WTC11 (cell line): ENCODE results near the gene MMP7. TPM values are rescaled to one million over a fixed set of nuclear protein-coding genes. Genes with fewer than 3 reads are reported as not detected.

ENCODE experiments used
- ATAC-seq: fragments of 200-7000 bp; cut with Tn5 transposase; 2 replicates; pipeline ENCODE4 v1.10.0; 2021; ENCODE audit warnings: mild to moderate bottlenecking, moderate library complexity
- CTCF ChIA-PET: fragments of 300-600 bp; sonication (Branson Sonifier 250); formaldehyde crosslinking; loops from one replicate; lab custom pipeline; 2021; ENCODE audit warnings: antibody characterized with exemption; lab: Charles Lee
- POLR2A ChIA-PET: fragments of 350-600 bp; sonication (Branson Sonifier 250); formaldehyde crosslinking; loops from one replicate; lab custom pipeline; 2021; ENCODE audit warnings: antibody characterized with exemption; lab: Charles Lee
- DNase-seq: peaks from one replicate; pipeline ENCODE4 v3.0.0; 2021; ENCODE audit warnings: low spot score
- H3K27ac Mint-ChIP-seq: 2 replicates; pipeline ENCODE4 v1.8.0; 2021; ENCODE audit warnings: mixed read lengths
- H3K27me3 Mint-ChIP-seq: 2 replicates; pipeline ENCODE4 v1.8.0; 2021; ENCODE audit warnings: low read depth, mild to moderate bottlenecking, moderate library complexity, mixed read lengths
- H3K36me3 Mint-ChIP-seq: 2 replicates; pipeline ENCODE4 v1.8.0; 2021; ENCODE audit warnings: mixed read lengths
- H3K4me1 Mint-ChIP-seq: 2 replicates; pipeline ENCODE4 v1.8.0; 2022; ENCODE audit warnings: mixed read lengths
- H3K4me3 Mint-ChIP-seq: 2 replicates; pipeline ENCODE4 v1.8.0; 2021; ENCODE audit warnings: mild to moderate bottlenecking, moderate library complexity, mixed read lengths
- H3K9me3 Mint-ChIP-seq: 2 replicates; pipeline ENCODE4 v1.8.0; 2021; ENCODE audit warnings: mixed read lengths
- CBFB ChIP-seq: sonication (generic); formaldehyde crosslinking; IDR thresholded peaks from 2 replicates; pipeline ENCODE4 v1.8.1; 2022; ENCODE audit warnings: mild to moderate bottlenecking, low read depth, missing genetic modification reagents
- ERG ChIP-seq: fragments of 250-450 bp; sonication (Bioruptor Pico); IDR thresholded peaks from 2 replicates; pipeline ENCODE4 v1.8.0; 2021; ENCODE audit warnings: mild to moderate bottlenecking
- FOXK1 ChIP-seq: sonication (generic); formaldehyde crosslinking; IDR thresholded peaks from 2 replicates; pipeline ENCODE4 v1.8.0; 2022; ENCODE audit warnings: mild to moderate bottlenecking, moderate library complexity, missing genetic modification reagents
- IRF2 ChIP-seq: sonication (generic); formaldehyde crosslinking; IDR thresholded peaks from 2 replicates; pipeline ENCODE4 v1.8.0; 2022; ENCODE audit warnings: low read depth, missing genetic modification reagents, borderline replicate concordance
- MXD4 ChIP-seq: fragments of 250-450 bp; sonication (Bioruptor Pico); IDR thresholded peaks from 2 replicates; pipeline ENCODE4 v1.8.0; 2021; ENCODE audit warnings: mild to moderate bottlenecking, moderate library complexity, borderline replicate concordance
- PRRX2 ChIP-seq: fragments of 250-450 bp; sonication (Bioruptor Pico); IDR thresholded peaks from 2 replicates; pipeline ENCODE4 v1.8.0; 2021; ENCODE audit warnings: mild to moderate bottlenecking
- RELA ChIP-seq: sonication (generic); formaldehyde crosslinking; IDR thresholded peaks from 2 replicates; pipeline ENCODE4 v1.8.1; 2022; ENCODE audit warnings: missing genetic modification reagents, mild to moderate bottlenecking, borderline replicate concordance
- SMAD4 ChIP-seq: sonication (generic); formaldehyde crosslinking; IDR thresholded peaks from 2 replicates; pipeline ENCODE4 v1.8.0; 2022; ENCODE audit warnings: mild to moderate bottlenecking, missing genetic modification reagents
- TCF7 ChIP-seq: sonication (generic); formaldehyde crosslinking; IDR thresholded peaks from 2 replicates; pipeline ENCODE4 v1.8.0; 2022; ENCODE audit warnings: mild to moderate bottlenecking, low read depth, missing genetic modification reagents, moderate library complexity
- TEAD4 ChIP-seq: sonication (generic); formaldehyde crosslinking; IDR thresholded peaks from 2 replicates; pipeline ENCODE4 v1.8.0; 2022; ENCODE audit warnings: mild to moderate bottlenecking, missing genetic modification reagents
- TP53 ChIP-seq: sonication (generic); formaldehyde crosslinking; IDR thresholded peaks from 2 replicates; pipeline ENCODE4 v1.8.1; 2023; ENCODE audit warnings: mild to moderate bottlenecking, missing genetic modification reagents
- ZNF317 ChIP-seq: sonication (generic); formaldehyde crosslinking; IDR thresholded peaks from 2 replicates; pipeline ENCODE4 v1.8.1; 2023; ENCODE audit warnings: low read depth, mild to moderate bottlenecking, moderate library complexity, missing genetic modification reagents, borderline replicate concordance
- ZNF423 ChIP-seq: fragments of 250-450 bp; sonication (Bioruptor Pico); IDR thresholded peaks from 2 replicates; pipeline ENCODE4 v2.1.2; 2022; ENCODE audit warnings: mild to moderate bottlenecking, moderate library complexity
- ZNF532 ChIP-seq: fragments of 250-450 bp; sonication (Bioruptor Pico); IDR thresholded peaks from 2 replicates; pipeline ENCODE4 v1.9.0; 2021; ENCODE audit warnings: mild to moderate bottlenecking, borderline replicate concordance
- total RNA-seq: library from RNA; stranded (reverse); gene quantifications from 3 replicates; pipeline ENCODE4 v1.2.3, GENCODE V29; 2021
- TF ChIP-seq, protein P1 (sequence below): sonication (generic); formaldehyde crosslinking; conservative IDR thresholded peaks from 2 replicates; pipeline ENCODE4 v1.8.1; 2022; ENCODE audit warnings: mild to moderate bottlenecking, missing genetic modification reagents
- TF ChIP-seq, protein P2 (sequence below): sonication (generic); formaldehyde crosslinking; IDR thresholded peaks from 2 replicates; pipeline ENCODE4 v1.8.1; 2023; ENCODE audit warnings: mild to moderate bottlenecking, missing genetic modification reagents

MMP7 gene
- total RNA-seq, 1 experiment from 2014 or later = 0.50 TPM

- CTCF ChIA-PET = interaction anchor here (1.5 kb wide), 1 partner anchor 99 kb away, joined by 7 read pairs; no protein-coding TSS in a partner anchor
- no peak for TF ChIP-seq MXD4 (CRISPR knock-in tag)
- TF ChIP-seq PRRX2 (CRISPR knock-in tag) = no peak
- TF ChIP-seq TCF7 (CRISPR knock-in tag) = no peak
- no peak for TF ChIP-seq ZNF532 (CRISPR knock-in tag)
- H3K27me3 Mint-ChIP-seq = no peaks in the 10 kb centered on the region
- H3K4me1 Mint-ChIP-seq = peaks cover 3% of the 10 kb centered on the region; the same call in 1 of the 2 replicates
- no peak overlapping the region for H3K4me3 Mint-ChIP-seq
- POLR2A ChIA-PET = no interaction called here
- H3K27ac Mint-ChIP-seq = no peak overlapping the region
- no peak for ATAC-seq
- DNase-seq = no peak
- no peaks in the 10 kb centered on the region for H3K9me3 Mint-ChIP-seq
- H3K36me3 Mint-ChIP-seq = no peaks in the 10 kb centered on the region
These were observed 41.1 kb downstream of the MMP7 start for GRCh38 chr11:102489186-102490145.

DNA sequence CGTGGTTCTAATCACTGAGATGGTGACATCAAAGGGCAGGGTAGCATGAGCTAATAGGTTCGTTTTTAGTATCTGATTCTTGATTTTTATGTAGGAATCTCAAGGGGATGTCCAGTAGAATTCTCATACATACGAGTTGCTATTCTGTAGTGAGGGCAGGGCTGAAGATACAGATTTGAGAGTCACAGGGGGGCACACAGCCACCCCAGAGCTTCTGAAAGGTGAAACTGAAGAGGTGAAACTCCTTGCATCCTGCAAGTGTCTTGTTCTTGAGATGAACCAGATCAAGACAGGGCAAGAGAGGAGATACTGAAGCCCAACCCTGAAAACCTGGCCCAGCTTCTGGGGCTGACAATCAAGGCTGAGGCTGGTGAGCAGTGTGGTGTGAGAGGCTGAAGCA lies 42.3 kb downstream of the MMP7 start:
- no peaks in the 10 kb centered on the region for H3K27me3 Mint-ChIP-seq
- DNase-seq (no peak), ATAC-seq (no peak)
- TF ChIP-seq FOXK1 (CRISPR knock-in tag) = no peak
- TF ChIP-seq, protein P1, sequence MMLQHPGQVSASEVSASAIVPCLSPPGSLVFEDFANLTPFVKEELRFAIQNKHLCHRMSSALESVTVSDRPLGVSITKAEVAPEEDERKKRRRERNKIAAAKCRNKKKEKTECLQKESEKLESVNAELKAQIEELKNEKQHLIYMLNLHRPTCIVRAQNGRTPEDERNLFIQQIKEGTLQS (CRISPR knock-in tag) = no peak
- no peak for TF ChIP-seq TP53 (CRISPR knock-in tag)
- TF ChIP-seq IRF2 = no peak
- no peak for TF ChIP-seq ERG (CRISPR knock-in tag)
- TF ChIP-seq CBFB (CRISPR knock-in tag) = no peak
- POLR2A ChIA-PET = no interaction called here
- H3K9me3 Mint-ChIP-seq = no peaks in the 10 kb centered on the region
- CTCF ChIA-PET = interaction anchor here (1.5 kb wide), 1 partner anchor 97 kb away, joined by 7 read pairs; no protein-coding TSS in a partner anchor
- peaks cover 3% of the 10 kb centered on the region; the same call in 1 of the 2 replicates for H3K4me1 Mint-ChIP-seq
- H3K4me3 Mint-ChIP-seq = no peak overlapping the region
- H3K36me3 Mint-ChIP-seq = no peaks in the 10 kb centered on the region
- H3K27ac Mint-ChIP-seq = no peak overlapping the region

GRCh38 chr11:102487214-102487613 lies 43.3 kb downstream of the MMP7 start:
- ATAC-seq (no peak), DNase-seq (no peak)
- Mint-ChIP-seq H3K9me3 (no peaks in the 10 kb centered on the region), H3K36me3 (no peaks in the 10 kb centered on the region), H3K4me1 (peaks cover 3% of the 10 kb centered on the region; the same call in 1 of the 2 replicates), H3K27ac (no peak overlapping the region), H3K4me3 (no peak overlapping the region), H3K27me3 (no peaks in the 10 kb centered on the region)
- POLR2A ChIA-PET = no interaction called here
- CTCF ChIA-PET = interaction anchor here (1.0 to 1.8 kb wide), 4 partner anchors 9 to 179 kb away, joined by 3 to 11 read pairs (median 6); no protein-coding TSS in a partner anchor
- no peak for TF ChIP-seq RELA (CRISPR knock-in tag)
- no peak for TF ChIP-seq TEAD4
- TF ChIP-seq ZNF532 (CRISPR knock-in tag) = no peak
- no peak for TF ChIP-seq ZNF317 (CRISPR knock-in tag)
- TF ChIP-seq SMAD4 (CRISPR knock-in tag) = no peak
- TF ChIP-seq, protein P2, sequence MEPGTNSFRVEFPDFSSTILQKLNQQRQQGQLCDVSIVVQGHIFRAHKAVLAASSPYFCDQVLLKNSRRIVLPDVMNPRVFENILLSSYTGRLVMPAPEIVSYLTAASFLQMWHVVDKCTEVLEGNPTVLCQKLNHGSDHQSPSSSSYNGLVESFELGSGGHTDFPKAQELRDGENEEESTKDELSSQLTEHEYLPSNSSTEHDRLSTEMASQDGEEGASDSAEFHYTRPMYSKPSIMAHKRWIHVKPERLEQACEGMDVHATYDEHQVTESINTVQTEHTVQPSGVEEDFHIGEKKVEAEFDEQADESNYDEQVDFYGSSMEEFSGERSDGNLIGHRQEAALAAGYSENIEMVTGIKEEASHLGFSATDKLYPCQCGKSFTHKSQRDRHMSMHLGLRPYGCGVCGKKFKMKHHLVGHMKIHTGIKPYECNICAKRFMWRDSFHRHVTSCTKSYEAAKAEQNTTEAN (CRISPR knock-in tag) = no peak
- no peak for TF ChIP-seq ZNF423 (CRISPR knock-in tag)
